ENCODE data around the gene TMEM43.

- TF ChIP-seq POLR2AphosphoS5 (IDR thresholded peaks at IDR 0.05; ENCODE audit: low read depth, low read length) (no peak), POLR2A (IDR thresholded peaks at IDR 0.05; ENCODE audit: low read depth, low read length) (no peak), PAX5 (IDR thresholded peaks at IDR 0.05; ENCODE audit: insufficient read depth, low read length, severe bottlenecking) (no peak), TAF1 (IDR thresholded peaks at IDR 0.05; ENCODE audit: low read depth, low read length) (no peak), SPI1 (IDR thresholded peaks at IDR 0.05; ENCODE audit: low read depth, low read length) (no peak), POU2F2 (IDR thresholded peaks at IDR 0.05; ENCODE audit: low read depth, low read length) (no peak)
These were observed 17.9 kb downstream of the TMEM43 start for GRCh38 chr3:14142567-14143270.
